ENCODE measurements around the gene ATXN7L1. TPM values are rescaled to one million over a fixed set of nuclear protein-coding genes. Genes with fewer than 3 reads are reported as not detected.
A peak's percentile ranks its signal among the peaks of the same experiment; 100 is the strongest.

Gene ATXN7L1
- total and polyA plus RNA-seq, 2 of the 4 experiments (the other 2 are of a cell fraction): 3.5 to 4.3 TPM

DNA sequence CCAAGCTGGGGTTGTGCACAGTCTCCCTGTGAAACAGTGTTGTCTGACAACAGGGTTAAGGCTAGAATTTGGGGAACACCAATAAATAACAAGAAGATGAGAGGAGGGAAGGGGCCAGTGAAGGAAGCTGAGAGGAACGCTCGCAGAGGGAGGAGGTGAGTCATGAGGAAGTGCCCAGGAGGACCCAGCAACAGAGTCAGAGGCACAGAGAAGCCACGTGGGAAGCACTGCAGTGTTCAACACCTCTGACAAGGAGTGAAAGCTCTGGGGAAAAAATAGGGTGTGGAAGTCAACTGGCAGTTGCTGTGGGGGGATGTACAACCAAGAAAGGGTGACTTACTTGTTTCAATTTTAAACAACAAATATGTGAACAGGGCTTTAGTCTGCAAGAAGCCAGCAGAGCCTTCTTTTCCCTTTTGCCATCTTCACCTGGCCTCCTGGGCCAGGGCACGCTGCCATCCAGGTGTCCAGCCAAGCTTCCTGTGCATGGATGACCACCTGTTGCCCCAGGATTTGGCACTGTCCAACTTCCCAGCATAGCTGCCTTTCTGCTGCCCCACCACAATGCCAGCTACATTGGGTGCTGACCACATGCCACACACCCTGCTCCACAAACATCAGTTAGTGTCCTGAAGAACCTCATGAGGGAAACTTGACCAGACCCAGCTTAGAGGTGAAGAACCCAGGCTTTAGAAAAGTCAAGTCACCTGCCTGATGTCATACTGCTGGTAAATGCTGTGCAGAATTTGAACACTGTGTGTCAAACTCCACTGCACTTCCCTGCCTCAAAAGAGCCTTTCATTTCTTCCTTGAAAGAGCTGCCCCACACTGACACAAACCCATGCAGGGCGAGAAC lies 69.6 kb downstream of the ATXN7L1 start:
- Histone ChIP-seq H2BK20ac (ENCODE audit: low read depth, low read length) (peak overlapping the region; percentile 83), H3K4me3 (ENCODE audit: insufficient read depth, low read depth, low read length) (no peak overlapping the region), H2BK5ac (ENCODE audit: low read depth, low read length, poor library complexity, severe bottlenecking) (peak overlapping the region; percentile 51), H4K5ac (ENCODE audit: low read depth, low read length) (no peak overlapping the region), H2BK15ac (ENCODE audit: low read depth, low read length) (peak overlapping the region; percentile 71; the same call in 2 of the 3 replicates), H3K4me1 (ENCODE audit: control insufficient read depth, insufficient read depth, low read length) (peaks cover 31% of the 10 kb centered on the region), H3K4ac (ENCODE audit: low read depth, low read length) (peak overlapping the region; percentile 76), H4K91ac (ENCODE audit: insufficient read depth, low read depth, low read length) (peak overlapping the region; percentile 74), H3K27me3 (ENCODE audit: control insufficient read depth, insufficient read depth, low read length) (no peaks in the 10 kb centered on the region), H2AK5ac (ENCODE audit: low read depth, low read length) (peak overlapping the region; percentile 93), H3K56ac (ENCODE audit: extremely low read depth, insufficient read depth, low read length) (no peak overlapping the region), H3K9me3 (ENCODE audit: control insufficient read depth, insufficient read depth, low read length) (no peaks in the 10 kb centered on the region), H4K20me1 (ENCODE audit: insufficient read depth, low read length) (0 out of 2 replicates have a peak, but pooled peaks cover 8% of the 10 kb centered on the region), H3K36me3 (ENCODE audit: control insufficient read depth, insufficient read depth, low read length) (no peaks in the 10 kb centered on the region), H3K79me1 (ENCODE audit: low read depth in 1 of 2, low read length in 2 of 2) (peaks cover 2 to 49% of the 10 kb centered on the region in 2 experiments; a peak in 3 of 4 replicates), H3K9me1 (ENCODE audit: insufficient read depth, low read length) (peaks cover 30% of the 10 kb centered on the region), H3K23ac (ENCODE audit: low read depth, low read length) (peak overlapping the region; percentile 13; the same call in 1 of the 2 replicates), H3K27ac (ENCODE audit: insufficient read depth, low read length) (no peak overlapping the region), H2AK9ac (replicated peaks; ENCODE audit: low read depth, low read length, poor library complexity) (peak overlapping the region; percentile 96), H4K8ac (ENCODE audit: low read depth in 2 of 2, low read length in 2 of 2) (peak overlapping the region in 1 of 2 experiments; percentile 82; a peak in 3 of 4 replicates), H3K9ac (ENCODE audit: low read depth, low read length) (no peak overlapping the region), H3K18ac (ENCODE audit: low read depth, low read length) (no peak overlapping the region), H2AFZ (replicated peaks; ENCODE audit: low read length, poor library complexity) (peak overlapping the region; percentile 87), H2BK120ac (ENCODE audit: low read depth, low read length) (peak overlapping the region; percentile 82), H3K14ac (replicated peaks; ENCODE audit: low read depth, low read length) (peak overlapping the region; percentile 66), H3K4me2 (ENCODE audit: low read depth, low read length) (no peak overlapping the region)
- WGBS, 2 experiments (ENCODE audit: extremely low coverage in 2 of 2, insufficient read length in 1 of 2): 25% methylated on average over 4 of the region's 5 CpGs; no CpG with 5 or more reads in 1 of the 2 experiments
- peak; percentile 79 for DNase-seq
- peak; percentile 84 for ATAC-seq (ENCODE audit: low read depth)
- intact Hi-C loops (cut with micrococcal nuclease): no loop called here
- dilution Hi-C loops (cut with HindIII; ENCODE audit: low sequenced_read_pairs, unreplicated experiment): no loop called here
- CTCF ChIA-PET: interaction anchor here (0.7 to 1.0 kb wide), 2 partner anchors 37 to 302 kb away, joined by 3 read pairs; no protein-coding TSS in a partner anchor
- POLR2A ChIA-PET (ENCODE audit: unreplicated experiment): no interaction called here
- in situ Hi-C loops (cut with MboI; ENCODE audit: low sequenced_read_pairs): no loop called here
- BruUV-seq (replicated peaks): no TSS peak
- TF ChIP-seq POLR2A (IDR thresholded peaks at IDR 0.05; ENCODE audit: low read depth, low read length) (no peak), RFX5 (IDR thresholded peaks at IDR 0.05; ENCODE audit: low read depth, low read length) (peak; percentile 66; the same call in 1 of the 2 replicates), MAZ (IDR thresholded peaks at IDR 0.05; ENCODE audit: borderline replicate concordance, low read depth, low read length) (peak; percentile 46; the same call in 1 of the 2 replicates), MAFK (IDR thresholded peaks at IDR 0.05; ENCODE audit: low read depth, low read length) (no peak), CEBPB (IDR thresholded peaks at IDR 0.05; ENCODE audit: low read depth, low read length) (no peak), MXI1 (IDR thresholded peaks at IDR 0.05; ENCODE audit: borderline replicate concordance, low read depth, low read length) (peak; percentile 89; the same call in 1 of the 2 replicates), RCOR1 (IDR thresholded peaks at IDR 0.05; ENCODE audit: insufficient replicate concordance, low read length) (no peak), NFE2L2 (IDR thresholded peaks at IDR 0.05; ENCODE audit: low read depth, low read length) (no peak), RAD21 (IDR thresholded peaks at IDR 0.05; ENCODE audit: low read length) (no peak), BHLHE40 (IDR thresholded peaks at IDR 0.05; ENCODE audit: low read depth, low read length) (no peak)
- TF ChIP-seq, protein P1, sequence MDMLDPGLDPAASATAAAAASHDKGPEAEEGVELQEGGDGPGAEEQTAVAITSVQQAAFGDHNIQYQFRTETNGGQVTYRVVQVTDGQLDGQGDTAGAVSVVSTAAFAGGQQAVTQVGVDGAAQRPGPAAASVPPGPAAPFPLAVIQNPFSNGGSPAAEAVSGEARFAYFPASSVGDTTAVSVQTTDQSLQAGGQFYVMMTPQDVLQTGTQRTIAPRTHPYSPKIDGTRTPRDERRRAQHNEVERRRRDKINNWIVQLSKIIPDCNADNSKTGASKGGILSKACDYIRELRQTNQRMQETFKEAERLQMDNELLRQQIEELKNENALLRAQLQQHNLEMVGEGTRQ (IDR thresholded peaks at IDR 0.05; ENCODE audit: low read depth, low read length): peak; percentile 78
- TF ChIP-seq, protein P2, sequence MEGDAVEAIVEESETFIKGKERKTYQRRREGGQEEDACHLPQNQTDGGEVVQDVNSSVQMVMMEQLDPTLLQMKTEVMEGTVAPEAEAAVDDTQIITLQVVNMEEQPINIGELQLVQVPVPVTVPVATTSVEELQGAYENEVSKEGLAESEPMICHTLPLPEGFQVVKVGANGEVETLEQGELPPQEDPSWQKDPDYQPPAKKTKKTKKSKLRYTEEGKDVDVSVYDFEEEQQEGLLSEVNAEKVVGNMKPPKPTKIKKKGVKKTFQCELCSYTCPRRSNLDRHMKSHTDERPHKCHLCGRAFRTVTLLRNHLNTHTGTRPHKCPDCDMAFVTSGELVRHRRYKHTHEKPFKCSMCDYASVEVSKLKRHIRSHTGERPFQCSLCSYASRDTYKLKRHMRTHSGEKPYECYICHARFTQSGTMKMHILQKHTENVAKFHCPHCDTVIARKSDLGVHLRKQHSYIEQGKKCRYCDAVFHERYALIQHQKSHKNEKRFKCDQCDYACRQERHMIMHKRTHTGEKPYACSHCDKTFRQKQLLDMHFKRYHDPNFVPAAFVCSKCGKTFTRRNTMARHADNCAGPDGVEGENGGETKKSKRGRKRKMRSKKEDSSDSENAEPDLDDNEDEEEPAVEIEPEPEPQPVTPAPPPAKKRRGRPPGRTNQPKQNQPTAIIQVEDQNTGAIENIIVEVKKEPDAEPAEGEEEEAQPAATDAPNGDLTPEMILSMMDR (conservative IDR thresholded peaks at IDR 0.05; ENCODE audit: low read depth, low read length): no peak
- TF ChIP-seq, protein P3, sequence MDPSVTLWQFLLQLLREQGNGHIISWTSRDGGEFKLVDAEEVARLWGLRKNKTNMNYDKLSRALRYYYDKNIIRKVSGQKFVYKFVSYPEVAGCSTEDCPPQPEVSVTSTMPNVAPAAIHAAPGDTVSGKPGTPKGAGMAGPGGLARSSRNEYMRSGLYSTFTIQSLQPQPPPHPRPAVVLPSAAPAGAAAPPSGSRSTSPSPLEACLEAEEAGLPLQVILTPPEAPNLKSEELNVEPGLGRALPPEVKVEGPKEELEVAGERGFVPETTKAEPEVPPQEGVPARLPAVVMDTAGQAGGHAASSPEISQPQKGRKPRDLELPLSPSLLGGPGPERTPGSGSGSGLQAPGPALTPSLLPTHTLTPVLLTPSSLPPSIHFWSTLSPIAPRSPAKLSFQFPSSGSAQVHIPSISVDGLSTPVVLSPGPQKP (IDR thresholded peaks at IDR 0.05; ENCODE audit: borderline replicate concordance, low read depth, low read length): no peak

Measured in IMR-90 (cell line).